ENCODE results near the gene TIMP3.
A peak's percentile ranks its signal among the peaks of the same experiment; 100 is the strongest.

TIMP3 gene

GRCh38 chr22:32830473-32830872 is 29.0 kb downstream of the TIMP3 start:
- no peak for DNase-seq (ENCODE audit: low spot score)

- DNase-seq (ENCODE audit: low spot score): no peak
These were observed 29.5 kb downstream of the TIMP3 start for GRCh38 chr22:32830957-32831356.

GRCh38 chr22:32831584-32831983 is 30.1 kb downstream of the TIMP3 start:
- DNase-seq (ENCODE audit: low spot score): no peak

- no peak for DNase-seq (ENCODE audit: low spot score)
These were observed 30.7 kb downstream of the TIMP3 start for GRCh38 chr22:32832174-32832573.

- DNase-seq (ENCODE audit: low spot score): peak; percentile 63
These were observed 35.0 kb downstream of the TIMP3 start for GRCh38 chr22:32836280-32837123.

- no peak for DNase-seq (ENCODE audit: low spot score)
These were observed 35.6 kb downstream of the TIMP3 start for GRCh38 chr22:32837142-32837541.

GRCh38 chr22:32837803-32838202 is 36.3 kb downstream of the TIMP3 start:
- DNase-seq (ENCODE audit: low spot score): no peak

GRCh38 chr22:32839831-32840584 is 38.5 kb downstream of the TIMP3 start:
- no peak for DNase-seq (ENCODE audit: low spot score)

GRCh38 chr22:32841175-32841574 is 39.7 kb downstream of the TIMP3 start:
- DNase-seq (ENCODE audit: low spot score): no peak

GRCh38 chr22:32842486-32842885 is 41.0 kb downstream of the TIMP3 start:
- DNase-seq (ENCODE audit: low spot score): no peak

- DNase-seq (ENCODE audit: low spot score): no peak
These were observed 41.8 kb downstream of the TIMP3 start for GRCh38 chr22:32843300-32843699.

- no peak for DNase-seq (ENCODE audit: low spot score)
These were observed 42.7 kb downstream of the TIMP3 start for GRCh38 chr22:32844251-32844650.

GRCh38 chr22:32846780-32847491 is 45.4 kb downstream of the TIMP3 start:
- no peak for DNase-seq (ENCODE audit: low spot score)

- no peak for DNase-seq (ENCODE audit: low spot score)
These were observed 46.7 kb downstream of the TIMP3 start for GRCh38 chr22:32848226-32848625.

GRCh38 chr22:32849501-32849900 is 48.0 kb downstream of the TIMP3 start:
- DNase-seq (ENCODE audit: low spot score): no peak

GRCh38 chr22:32850157-32850556 is 48.7 kb downstream of the TIMP3 start:
- no peak for DNase-seq (ENCODE audit: low spot score)

- no peak for DNase-seq (ENCODE audit: low spot score)
These were observed 49.3 kb downstream of the TIMP3 start for GRCh38 chr22:32850591-32851517.

GRCh38 chr22:32852395-32853251 is 51.1 kb downstream of the TIMP3 start:
- DNase-seq (ENCODE audit: low spot score): peak; percentile 60

GRCh38 chr22:32853662-32854061 is 52.2 kb downstream of the TIMP3 start:
- DNase-seq (ENCODE audit: low spot score): no peak

GRCh38 chr22:32854351-32854804 is 52.9 kb downstream of the TIMP3 start:
- no peak for DNase-seq (ENCODE audit: low spot score)
